Common myeloid progenitor, CD34-positive (primary cell): ENCODE results near the gene SMC6.

Source experiments
- CTCF ChIA-PET: fragments of 350-600 bp; sonication (Branson Sonifier 250); formaldehyde crosslinking; loops from one replicate; lab custom pipeline; 2021; ENCODE audit warnings: antibody characterized with exemption; lab: Charles Lee
- POLR2A ChIA-PET: fragments of 350-600 bp; sonication (Branson Sonifier 250); formaldehyde crosslinking; loops from one replicate; lab custom pipeline; 2021; ENCODE audit warnings: antibody characterized with exemption; lab: Charles Lee
- DNase-seq, 3 donors: peaks; one replicate each; pipeline versions ENCODE4 v3.0.0 to v3.0.0-alpha.2; 2013
- H3K27ac ChIP-seq, 2 experiments: 1 replicate in 1 of 2; 2 replicates in 1 of 2; pipeline ENCODE4 v1.7.0; 2013; ENCODE audit warnings: inconsistent platforms in 2 of 2, low read length in 2 of 2, mild to moderate bottlenecking in 2 of 2, low read depth in 1 of 2, moderate library complexity in 1 of 2; ENCODE audit not compliant: severe bottlenecking in 2 of 2, insufficient read depth in 1 of 2, poor library complexity in 1 of 2
- H3K27me3 ChIP-seq, 5 experiments: replicated peaks in 2 of 5; 1 replicate in 3 of 5; 2 replicates in 2 of 5; pipeline versions ENCODE4 v1.6.1 to v1.7.0; 2013; ENCODE audit warnings: low read length in 4 of 5, mild to moderate bottlenecking in 2 of 5, moderate library complexity in 2 of 5, inconsistent platforms in 1 of 5; ENCODE audit not compliant: insufficient read depth in 5 of 5, control insufficient read depth in 4 of 5
- H3K36me3 ChIP-seq, 4 experiments: 1 replicate in 2 of 4; 2 replicates in 2 of 4; pipeline versions ENCODE4 v1.6.1 to v1.7.0; 2013; ENCODE audit warnings: low read length in 3 of 4, control low read depth in 1 of 4, mild to moderate bottlenecking in 1 of 4; ENCODE audit not compliant: control insufficient read depth in 4 of 4, insufficient read depth in 4 of 4
- H3K4me1 ChIP-seq, 4 experiments: 1 replicate in 3 of 4; 2 replicates in 1 of 4; pipeline versions ENCODE4 v1.6.1 to v1.7.1; 2013; ENCODE audit warnings: low read length in 3 of 4, mild to moderate bottlenecking in 3 of 4, control low read depth in 1 of 4, inconsistent platforms in 1 of 4, moderate library complexity in 1 of 4; ENCODE audit not compliant: control insufficient read depth in 4 of 4, insufficient read depth in 4 of 4; ENCODE audit errors: control extremely low read depth in 1 of 4
- H3K4me3 ChIP-seq, 7 experiments: 1 replicate in 4 of 7; 2 replicates in 3 of 7; pipeline versions ENCODE4 v1.5.1 to v1.7.0; 2013; ENCODE audit warnings: mild to moderate bottlenecking in 7 of 7, low read length in 6 of 7, moderate library complexity in 6 of 7, inconsistent platforms in 2 of 7, low read depth in 2 of 7, control low read depth in 1 of 7; ENCODE audit not compliant: insufficient read depth in 4 of 7, control insufficient read depth in 1 of 7; ENCODE audit errors: extremely low read depth in 1 of 7
- H3K9me3 ChIP-seq, 5 experiments: 1 replicate in 4 of 5; 2 replicates in 1 of 5; pipeline versions ENCODE4 v1.6.1 to v1.7.1; 2013; ENCODE audit warnings: low read length in 4 of 5, mild to moderate bottlenecking in 2 of 5, inconsistent platforms in 1 of 5, low read depth in 1 of 5, moderate library complexity in 1 of 5; ENCODE audit not compliant: control insufficient read depth in 4 of 5, insufficient read depth in 2 of 5; ENCODE audit errors: control extremely low read depth in 1 of 5
- whole genome bisulfite sequencing: methylation state at CpG from one replicate; pipeline ENCODE4 v1.1.5; 2013; ENCODE audit not compliant: insufficient coverage; 5-methylcytosine and 5-hydroxymethylcytosine counted together

SMC6 gene

GRCh38 chr2:17634997-17635396 is 118.6 kb downstream of the SMC6 start:
- H3K27me3 ChIP-seq, result peaks cover 0 to 9% (median 0%) of the 10 kb centered on the region in 5 experiments
- no peaks in the 10 kb centered on the region for H3K36me3 ChIP-seq
- no peak overlapping the region for H3K4me3 ChIP-seq
- CTCF ChIA-PET, result interaction anchor here (3.7 kb wide), 1 partner anchor 11 kb away, joined by 24 read pairs; no protein-coding TSS in a partner anchor
- H3K9me3 ChIP-seq, result peaks cover 0 to 2% (median 0%) of the 10 kb centered on the region in 5 experiments
- H3K27ac ChIP-seq, result no peak overlapping the region
- WGBS, result 85% methylated on average over 2 of the region's 4 CpGs
- POLR2A ChIA-PET, result no interaction called here
- no peaks in the 10 kb centered on the region for H3K4me1 ChIP-seq
- DNase-seq, result no peak

DNA sequence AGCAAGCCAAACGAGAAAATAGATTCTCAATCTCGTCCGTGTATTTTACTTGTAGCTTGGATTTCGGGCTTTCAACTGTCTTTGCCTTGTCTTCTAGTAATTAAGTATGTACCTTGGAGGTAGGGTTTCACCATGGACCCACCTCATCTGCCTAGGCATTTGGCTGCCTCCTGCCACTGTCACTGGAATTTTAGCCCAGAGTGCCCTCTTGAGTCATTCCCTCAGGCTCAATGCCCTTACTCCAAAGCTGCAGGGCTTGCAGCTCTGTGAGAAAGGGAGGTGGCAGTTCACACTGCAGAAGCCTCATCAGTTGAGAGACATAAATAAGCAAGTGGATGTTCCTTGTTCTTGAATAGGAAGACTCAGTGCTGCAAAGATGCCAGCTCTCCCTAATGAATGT is 123.5 kb downstream of the SMC6 start:
- Histone ChIP-seq H3K27me3 (peaks cover 0 to 4% (median 0%) of the 10 kb centered on the region in 5 experiments), H3K36me3 (no peaks in the 10 kb centered on the region), H3K4me1 (peaks cover 0 to 17% (median 5%) of the 10 kb centered on the region in 4 experiments), H3K27ac (no peak overlapping the region), H3K4me3 (no peak overlapping the region), H3K9me3 (peaks cover 0 to 9% (median 0%) of the 10 kb centered on the region in 5 experiments)
- ChIA-PET POLR2A (no interaction called here), CTCF (interaction anchor here (1.8 kb wide), 1 partner anchor 15 kb away, joined by 9 read pairs; no protein-coding TSS in a partner anchor)
- WGBS, result 100% methylated on average over 4 of the region's 4 CpGs
- DNase-seq, result no peak

- WGBS, result 100% methylated on average over 1 of the region's 2 CpGs
- peaks cover 0 to 9% (median 0%) of the 10 kb centered on the region in 5 experiments for H3K9me3 ChIP-seq
- H3K27me3 ChIP-seq, result peaks cover 0 to 6% (median 0%) of the 10 kb centered on the region in 5 experiments
- peaks cover 0 to 17% (median 5%) of the 10 kb centered on the region in 4 experiments for H3K4me1 ChIP-seq
- H3K36me3 ChIP-seq, result no peaks in the 10 kb centered on the region
- H3K27ac ChIP-seq, result no peak overlapping the region
- CTCF ChIA-PET, result interaction anchor here (1.8 kb wide), 1 partner anchor 17 kb away, joined by 9 read pairs; no protein-coding TSS in a partner anchor
- POLR2A ChIA-PET, result no interaction called here
- no peak overlapping the region for H3K4me3 ChIP-seq
- DNase-seq, result peak in 1 of 3 donors; percentile 18
Measured at GRCh38 chr2:17628349-17629261, 125.0 kb downstream of the SMC6 start.

GRCh38 chr2:17627434-17627833 is 126.2 kb downstream of the SMC6 start:
- peak in 2 of 3 donors; percentile 13 to 41 for DNase-seq
- H3K9me3 ChIP-seq, result peaks cover 0 to 9% (median 0%) of the 10 kb centered on the region in 5 experiments
- POLR2A ChIA-PET, result no interaction called here
- no peak overlapping the region for H3K4me3 ChIP-seq
- H3K27me3 ChIP-seq, result peaks cover 0 to 6% (median 0%) of the 10 kb centered on the region in 5 experiments
- H3K27ac ChIP-seq, result no peak overlapping the region
- no peaks in the 10 kb centered on the region for H3K36me3 ChIP-seq
- 42% methylated on average over 2 of the region's 2 CpGs for WGBS
- H3K4me1 ChIP-seq, result peaks cover 0 to 17% (median 5%) of the 10 kb centered on the region in 4 experiments
- CTCF ChIA-PET, result no interaction called here

DNA sequence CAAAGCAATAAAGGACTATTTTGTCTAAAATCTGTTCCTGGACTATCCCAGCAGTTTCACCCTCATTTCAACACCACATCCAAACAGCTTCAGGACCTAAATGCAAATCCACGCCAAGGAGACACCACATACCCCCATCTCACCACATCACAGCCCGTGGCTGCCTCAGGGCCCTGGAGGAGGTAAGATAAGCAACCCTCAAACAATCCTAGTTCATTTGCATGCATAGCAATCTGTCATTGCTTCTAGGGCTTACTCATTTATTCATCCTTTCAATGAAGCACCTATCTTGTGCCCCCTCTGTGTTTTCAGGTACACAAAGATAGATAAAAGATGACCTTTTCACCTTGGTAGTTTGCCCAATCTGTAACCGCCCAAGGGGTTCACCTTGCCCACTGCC is 126.6 kb downstream of the SMC6 start:
- Histone ChIP-seq H3K4me3 (no peak overlapping the region), H3K27ac (no peak overlapping the region), H3K4me1 (peaks cover 0 to 17% (median 5%) of the 10 kb centered on the region in 4 experiments), H3K9me3 (peaks cover 0 to 9% (median 0%) of the 10 kb centered on the region in 5 experiments), H3K27me3 (peaks cover 0 to 6% (median 0%) of the 10 kb centered on the region in 5 experiments), H3K36me3 (no peaks in the 10 kb centered on the region)
- 50% methylated on average over 2 of the region's 3 CpGs for WGBS
- ChIA-PET POLR2A (no interaction called here), CTCF (no interaction called here)
- DNase-seq, result peak in 2 of 3 donors; percentile 15 to 49

- H3K9me3 ChIP-seq, result peaks cover 0 to 9% (median 0%) of the 10 kb centered on the region in 5 experiments
- H3K4me1 ChIP-seq, result peaks cover 0 to 17% (median 5%) of the 10 kb centered on the region in 4 experiments
- no peaks in the 10 kb centered on the region for H3K36me3 ChIP-seq
- H3K27ac ChIP-seq, result no peak overlapping the region
- H3K27me3 ChIP-seq, result peaks cover 0 to 6% (median 0%) of the 10 kb centered on the region in 5 experiments
- DNase-seq, result no peak
- H3K4me3 ChIP-seq, result no peak overlapping the region
- 100% methylated on average over 1 of the region's 3 CpGs for WGBS
- ChIA-PET CTCF (interaction anchor here (1.5 kb wide), 1 partner anchor 19 kb away, joined by 5 read pairs; no protein-coding TSS in a partner anchor), POLR2A (no interaction called here)
Measured at GRCh38 chr2:17625446-17625845, 128.2 kb downstream of the SMC6 start.

GRCh38 chr2:17621781-17622180 is 131.8 kb downstream of the SMC6 start:
- Histone ChIP-seq H3K27me3 (peaks cover 0 to 9% (median 0%) of the 10 kb centered on the region in 5 experiments), H3K4me3 (no peak overlapping the region), H3K36me3 (no peaks in the 10 kb centered on the region), H3K27ac (no peak overlapping the region), H3K9me3 (no peaks in the 10 kb centered on the region), H3K4me1 (no peaks in the 10 kb centered on the region)
- ChIA-PET CTCF (no interaction called here), POLR2A (no interaction called here)
- no peak for DNase-seq
- 100% methylated on average over 2 of the region's 2 CpGs for WGBS
